Activated CD8-positive, alpha-beta T cell treated with anti-CD3 and anti-CD28 coated beads, Interleukin-2, amount 10 ng/mL, durations not matched to agents 7 days and 5 days (primary cell): ENCODE measurements around the gene CADPS. TPM values are rescaled to one million over a fixed set of nuclear protein-coding genes. Genes with fewer than 3 reads are reported as not detected.

Source experiments
- ATAC-seq: fragments of 150-1000 bp; cut with Tn5 transposase; one replicate; pipeline ENCODE4 v1.10.0; 2021; ENCODE audit warnings: moderate library complexity
- CTCF ChIA-PET: fragments of 350-600 bp; sonication (Branson Sonifier 250); formaldehyde crosslinking; loops from one replicate; lab custom pipeline; 2021; ENCODE audit warnings: antibody characterized with exemption; lab: Charles Lee
- POLR2A ChIA-PET: fragments of 350-600 bp; sonication (Branson Sonifier 250); formaldehyde crosslinking; loops from one replicate; lab custom pipeline; 2021; ENCODE audit warnings: antibody characterized with exemption; lab: Charles Lee
- DNase-seq: peaks from one replicate; pipeline ENCODE4 v3.0.0-alpha.2; 2020
- H3K27ac Mint-ChIP-seq: one replicate; pipeline ENCODE4 v1.8.0; 2021; ENCODE audit warnings: mild to moderate bottlenecking, mixed read lengths
- H3K27me3 Mint-ChIP-seq: one replicate; pipeline ENCODE4 v1.8.0; 2021; ENCODE audit warnings: low read depth, mixed read lengths
- H3K36me3 Mint-ChIP-seq: one replicate; pipeline ENCODE4 v1.8.0; 2021; ENCODE audit warnings: low read depth, mixed read lengths
- H3K4me1 Mint-ChIP-seq: one replicate; pipeline ENCODE4 v1.8.0; 2021; ENCODE audit warnings: low read depth, mixed read lengths
- H3K4me3 Mint-ChIP-seq: one replicate; pipeline ENCODE4 v1.8.0; 2021; ENCODE audit warnings: mild to moderate bottlenecking, mixed read lengths
- H3K9me3 Mint-ChIP-seq: one replicate; pipeline ENCODE4 v1.8.0; 2022; ENCODE audit warnings: mixed read lengths; ENCODE audit not compliant: insufficient read depth
- total RNA-seq, 2 experiments: library from RNA; stranded (reverse); gene quantifications; one replicate each; pipeline ENCODE4 v1.2.3, GENCODE V29; 2021

Gene CADPS
- total RNA-seq, 2 experiments from 2014 or later = not detected

GRCh38 chr3:62607287-62608029, 267.8 kb downstream of the CADPS start:
- DNase-seq = no peak
- no peaks in the 10 kb centered on the region for H3K4me1 Mint-ChIP-seq
- H3K4me3 Mint-ChIP-seq = no peak overlapping the region
- no peaks in the 10 kb centered on the region for H3K9me3 Mint-ChIP-seq
- ATAC-seq = no peak
- ChIA-PET POLR2A (no interaction called here), CTCF (no interaction called here)
- H3K36me3 Mint-ChIP-seq = no peaks in the 10 kb centered on the region
- no peaks in the 10 kb centered on the region for H3K27me3 Mint-ChIP-seq
- H3K27ac Mint-ChIP-seq = no peak overlapping the region

GRCh38 chr3:62605413-62606068, 269.7 kb downstream of the CADPS start:
- POLR2A ChIA-PET = no interaction called here
- CTCF ChIA-PET = no interaction called here
- H3K27ac Mint-ChIP-seq = no peak overlapping the region
- H3K4me3 Mint-ChIP-seq = no peak overlapping the region
- no peak for ATAC-seq
- H3K9me3 Mint-ChIP-seq = no peaks in the 10 kb centered on the region
- no peaks in the 10 kb centered on the region for H3K27me3 Mint-ChIP-seq
- no peaks in the 10 kb centered on the region for H3K36me3 Mint-ChIP-seq
- DNase-seq = no peak
- H3K4me1 Mint-ChIP-seq = no peaks in the 10 kb centered on the region

- Mint-ChIP-seq H3K27me3 (no peaks in the 10 kb centered on the region), H3K9me3 (no peaks in the 10 kb centered on the region), H3K27ac (no peak overlapping the region), H3K36me3 (no peaks in the 10 kb centered on the region), H3K4me1 (no peaks in the 10 kb centered on the region), H3K4me3 (no peak overlapping the region)
- ChIA-PET CTCF (no interaction called here), POLR2A (no interaction called here)
- ATAC-seq = no peak
- no peak for DNase-seq
These were observed 270.4 kb downstream of the CADPS start for GRCh38 chr3:62604751-62605351.

DNA sequence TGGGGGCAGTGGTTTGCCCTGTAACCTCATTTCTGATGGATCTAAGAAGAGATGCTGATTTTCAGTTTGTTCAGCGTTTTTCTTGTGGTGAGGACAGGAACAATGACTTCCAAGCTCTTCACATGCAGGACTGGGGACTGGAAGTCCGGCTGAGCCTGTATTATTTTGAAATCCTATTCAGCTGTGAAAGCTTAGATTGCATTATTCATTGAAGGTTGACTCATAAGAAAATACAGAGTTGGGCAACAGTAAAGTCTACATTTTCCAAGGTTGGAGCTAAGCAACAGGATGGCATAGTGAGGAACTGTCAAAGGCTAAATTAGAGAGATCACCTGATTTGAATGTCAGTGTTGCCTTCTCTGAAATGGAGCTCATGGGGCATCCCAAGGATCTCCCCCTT, 270.9 kb downstream of the CADPS start:
- POLR2A ChIA-PET = no interaction called here
- CTCF ChIA-PET = no interaction called here
- Mint-ChIP-seq H3K4me1 (no peaks in the 10 kb centered on the region), H3K9me3 (no peaks in the 10 kb centered on the region), H3K4me3 (no peak overlapping the region), H3K27me3 (no peaks in the 10 kb centered on the region), H3K27ac (no peak overlapping the region), H3K36me3 (no peaks in the 10 kb centered on the region)
- ATAC-seq (no peak), DNase-seq (no peak)

DNA sequence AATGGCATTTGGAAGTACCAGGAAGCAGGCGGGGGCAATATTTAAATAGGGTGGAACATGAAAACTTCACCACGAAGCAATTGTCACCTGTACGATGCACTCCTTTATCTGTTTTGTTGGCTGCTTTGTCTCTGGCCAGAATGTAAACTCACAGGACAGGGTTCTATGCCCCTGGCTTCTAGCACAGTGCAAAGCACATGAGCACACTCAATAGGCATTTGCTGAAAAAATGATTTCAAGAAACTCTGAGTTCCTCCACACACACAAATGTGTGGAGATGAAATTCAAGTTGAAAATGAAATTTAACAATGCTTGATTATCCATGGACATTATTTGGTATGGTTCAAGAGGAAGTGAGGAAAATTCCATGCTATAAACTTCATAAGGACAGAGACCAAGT, 272.2 kb downstream of the CADPS start:
- no peak overlapping the region for H3K27ac Mint-ChIP-seq
- ATAC-seq = no peak

GRCh38 chr3:62602129-62602770, 273.0 kb downstream of the CADPS start:
- Mint-ChIP-seq H3K36me3 (no peaks in the 10 kb centered on the region), H3K27me3 (no peaks in the 10 kb centered on the region), H3K4me1 (no peaks in the 10 kb centered on the region), H3K4me3 (no peak overlapping the region), H3K27ac (no peak overlapping the region), H3K9me3 (no peaks in the 10 kb centered on the region)
- ChIA-PET POLR2A (no interaction called here), CTCF (no interaction called here)
- ATAC-seq = no peak
- DNase-seq = no peak

More for the DNA sequence above, 272.2 kb downstream of the CADPS start:
- CTCF ChIA-PET = no interaction called here
- no peaks in the 10 kb centered on the region for H3K4me1 Mint-ChIP-seq
- POLR2A ChIA-PET = no interaction called here
- no peaks in the 10 kb centered on the region for H3K36me3 Mint-ChIP-seq
- no peak for DNase-seq
- H3K27me3 Mint-ChIP-seq = no peaks in the 10 kb centered on the region
- no peaks in the 10 kb centered on the region for H3K9me3 Mint-ChIP-seq
- no peak overlapping the region for H3K4me3 Mint-ChIP-seq

DNA sequence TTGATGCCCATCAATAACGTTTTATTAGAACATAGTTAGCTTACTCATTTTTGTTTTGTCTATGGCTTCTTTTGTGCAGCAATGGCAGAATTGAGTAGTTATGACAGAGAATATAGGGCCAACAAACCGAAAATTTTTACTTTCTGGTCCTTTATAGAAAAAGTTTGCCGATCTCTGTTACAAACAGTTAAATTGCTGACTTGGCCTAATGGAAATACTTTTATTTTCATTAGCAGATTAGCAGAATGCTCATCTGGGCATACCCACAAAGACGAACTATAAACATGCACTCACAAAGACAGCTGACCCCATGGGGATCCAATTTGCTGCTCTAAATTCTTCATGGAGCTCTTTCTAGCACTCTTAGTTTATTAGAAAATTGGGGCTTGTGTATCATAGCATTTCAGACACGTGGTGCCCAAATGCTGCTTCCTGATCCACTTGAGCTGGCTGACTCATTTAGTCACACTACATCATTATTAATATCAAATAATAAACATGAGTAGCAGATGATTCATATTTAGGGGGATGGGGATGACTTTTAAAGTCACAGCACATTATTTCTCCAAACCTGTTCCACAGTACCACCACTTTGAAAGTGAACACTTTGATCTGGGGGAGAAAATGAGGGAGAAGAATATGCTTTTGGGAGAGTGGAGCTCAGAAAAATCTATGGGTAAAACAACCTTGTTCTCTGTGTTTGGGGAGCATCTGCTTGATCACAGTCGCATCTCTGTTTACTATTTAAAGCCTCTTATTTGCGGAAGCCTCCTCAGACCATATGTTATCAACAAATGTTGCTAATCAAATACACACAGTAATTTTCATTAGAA, 273.8 kb downstream of the CADPS start:
- CTCF ChIA-PET = no interaction called here
- no peaks in the 10 kb centered on the region for H3K9me3 Mint-ChIP-seq
- POLR2A ChIA-PET = no interaction called here

GRCh38 chr3:62600033-62600432, 275.2 kb downstream of the CADPS start:
- no peaks in the 10 kb centered on the region for H3K9me3 Mint-ChIP-seq
- ChIA-PET POLR2A (no interaction called here), CTCF (interaction anchor here (0.6 kb wide), 1 partner anchor 1039 kb away, joined by 3 read pairs; the partner anchor contains the start of gene PTPRG)
- H3K4me3 Mint-ChIP-seq = no peak overlapping the region
- H3K36me3 Mint-ChIP-seq = no peaks in the 10 kb centered on the region
- ATAC-seq (no peak), DNase-seq (no peak)
- no peaks in the 10 kb centered on the region for H3K27me3 Mint-ChIP-seq
- H3K27ac Mint-ChIP-seq = no peak overlapping the region
- no peaks in the 10 kb centered on the region for H3K4me1 Mint-ChIP-seq

More for the DNA sequence above, 273.8 kb downstream of the CADPS start:
- ATAC-seq (no peak), DNase-seq (no peak)
- Mint-ChIP-seq H3K27ac (no peak overlapping the region), H3K4me3 (no peak overlapping the region), H3K4me1 (no peaks in the 10 kb centered on the region), H3K36me3 (no peaks in the 10 kb centered on the region), H3K27me3 (no peaks in the 10 kb centered on the region)

DNA sequence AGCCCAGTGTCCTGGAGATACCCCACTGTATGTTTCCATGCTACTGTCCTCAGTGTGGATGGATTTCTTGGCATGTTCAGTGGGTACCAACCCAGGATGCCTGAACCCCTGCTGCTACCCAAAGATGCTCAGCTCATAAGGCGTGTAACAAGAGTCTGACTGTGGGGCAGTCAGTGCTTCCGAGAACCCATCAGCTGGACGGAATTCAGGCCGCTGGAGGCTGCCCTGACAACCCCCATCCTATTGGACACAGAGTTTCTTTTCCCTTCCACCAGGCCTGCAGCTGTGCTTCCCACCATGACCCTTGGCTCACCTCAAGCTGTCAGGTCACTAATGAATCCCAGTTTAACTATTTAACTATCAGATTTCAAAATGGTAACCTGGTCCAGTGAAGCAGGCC, 277.7 kb downstream of the CADPS start:
- H3K4me3 Mint-ChIP-seq = no peak overlapping the region
- CTCF ChIA-PET = no interaction called here
- DNase-seq (no peak), ATAC-seq (no peak)
- POLR2A ChIA-PET = no interaction called here
- H3K4me1 Mint-ChIP-seq = no peaks in the 10 kb centered on the region
- no peaks in the 10 kb centered on the region for H3K27me3 Mint-ChIP-seq
- no peaks in the 10 kb centered on the region for H3K9me3 Mint-ChIP-seq
- H3K27ac Mint-ChIP-seq = no peak overlapping the region
- H3K36me3 Mint-ChIP-seq = no peaks in the 10 kb centered on the region

DNA sequence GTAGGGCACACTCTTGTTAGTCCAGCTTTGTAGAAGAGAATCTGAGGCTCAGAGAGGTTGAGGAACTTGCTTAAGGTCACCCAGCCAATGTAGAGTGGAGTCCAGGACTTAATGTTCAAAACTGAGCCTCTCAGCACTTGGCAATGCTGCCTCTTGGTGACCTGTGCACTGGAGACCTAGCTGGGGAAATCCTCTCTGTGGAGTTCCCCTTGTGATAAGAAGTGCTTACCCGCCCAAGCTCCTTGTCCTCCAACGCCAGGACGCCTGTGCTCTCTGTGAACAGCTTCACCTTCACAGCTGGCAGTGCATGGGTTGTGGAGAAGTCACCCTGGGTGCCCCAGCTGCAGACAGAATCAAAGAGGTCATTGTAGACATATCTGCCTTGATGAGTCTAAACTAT, 282.8 kb downstream of the CADPS start:
- DNase-seq (no peak), ATAC-seq (no peak)
- no peak overlapping the region for H3K4me3 Mint-ChIP-seq
- CTCF ChIA-PET = no interaction called here
- H3K9me3 Mint-ChIP-seq = no peaks in the 10 kb centered on the region
- H3K27ac Mint-ChIP-seq = no peak overlapping the region
- no peaks in the 10 kb centered on the region for H3K4me1 Mint-ChIP-seq
- no peaks in the 10 kb centered on the region for H3K36me3 Mint-ChIP-seq
- H3K27me3 Mint-ChIP-seq = no peaks in the 10 kb centered on the region
- POLR2A ChIA-PET = no interaction called here

GRCh38 chr3:62589078-62589477, 286.1 kb downstream of the CADPS start:
- Mint-ChIP-seq H3K36me3 (no peaks in the 10 kb centered on the region), H3K4me3 (no peak overlapping the region), H3K27ac (no peak overlapping the region), H3K4me1 (no peaks in the 10 kb centered on the region), H3K27me3 (no peaks in the 10 kb centered on the region), H3K9me3 (no peaks in the 10 kb centered on the region)
- no peak for ATAC-seq
- POLR2A ChIA-PET = no interaction called here
- CTCF ChIA-PET = no interaction called here
- no peak for DNase-seq
